Measurements from ENCODE around the gene DIPK1C. TPM values are rescaled to one million over a fixed set of nuclear protein-coding genes. Genes with fewer than 3 reads are reported as not detected.
A peak's percentile ranks its signal among the peaks of the same experiment; 100 is the strongest.

The DIPK1C gene
- total RNA-seq, 4 donors from 2014 or later, result 1.8 to 4.1 (median 3.5) TPM

- 47% methylated on average over 7 of the region's 7 CpGs for WGBS
- no peaks in the 10 kb centered on the region for H3K36me3 ChIP-seq
- no peak for TF ChIP-seq POLR2A (IDR thresholded peaks at IDR 0.05)
- TF ChIP-seq POLR2AphosphoS5 (IDR thresholded peaks at IDR 0.05), result no peak
- no peak for TF ChIP-seq CTCF (IDR thresholded peaks at IDR 0.05)
- no peak for TF ChIP-seq EP300 (IDR thresholded peaks at IDR 0.05)
- H3K27ac ChIP-seq, result no peak overlapping the region
- H3K27me3 ChIP-seq, result no peaks in the 10 kb centered on the region
- H3K4me3 ChIP-seq, result no peak overlapping the region
- DNase-seq (ENCODE audit: low spot score in 2 of 2), result no peak
- no peaks in the 10 kb centered on the region for H3K9me3 ChIP-seq
- peaks cover 4% of the 10 kb centered on the region for H3K4me1 ChIP-seq
Measured at GRCh38 chr18:74489676-74490075, 32.6 kb upstream of the DIPK1C start.

GRCh38 chr18:74488864-74489263 lies 31.8 kb upstream of the DIPK1C start:
- DNase-seq (ENCODE audit: low spot score in 2 of 2), result peak in 1 of 2 donors; percentile 24
- H3K9me3 ChIP-seq, result no peaks in the 10 kb centered on the region
- 94% methylated on average over 8 of the region's 8 CpGs for WGBS
- H3K27ac ChIP-seq, result no peak overlapping the region
- no peaks in the 10 kb centered on the region for H3K36me3 ChIP-seq
- no peak overlapping the region for H3K4me3 ChIP-seq
- TF ChIP-seq POLR2AphosphoS5 (IDR thresholded peaks at IDR 0.05) (no peak), CTCF (IDR thresholded peaks at IDR 0.05) (no peak), EP300 (IDR thresholded peaks at IDR 0.05) (no peak)
- H3K27me3 ChIP-seq, result no peaks in the 10 kb centered on the region
- peaks cover 8% of the 10 kb centered on the region for H3K4me1 ChIP-seq

GRCh38 chr18:74488354-74488753 lies 31.2 kb upstream of the DIPK1C start:
- no peaks in the 10 kb centered on the region for H3K27me3 ChIP-seq
- no peaks in the 10 kb centered on the region for H3K9me3 ChIP-seq
- 97% methylated on average over 8 of the region's 8 CpGs for WGBS
- H3K4me3 ChIP-seq, result no peak overlapping the region
- no peaks in the 10 kb centered on the region for H3K36me3 ChIP-seq
- H3K27ac ChIP-seq, result no peak overlapping the region
- DNase-seq (ENCODE audit: low spot score in 2 of 2), result peak in 1 of 2 donors; percentile 38
- TF ChIP-seq CTCF (IDR thresholded peaks at IDR 0.05) (no peak), POLR2AphosphoS5 (IDR thresholded peaks at IDR 0.05) (no peak), POLR2A (IDR thresholded peaks at IDR 0.05) (no peak), EP300 (IDR thresholded peaks at IDR 0.05) (no peak)
- peaks cover 8% of the 10 kb centered on the region for H3K4me1 ChIP-seq

GRCh38 chr18:74486119-74486849 lies 29.2 kb upstream of the DIPK1C start:
- TF ChIP-seq POLR2AphosphoS5 (IDR thresholded peaks at IDR 0.05), result no peak
- no peak for TF ChIP-seq EP300 (IDR thresholded peaks at IDR 0.05)
- no peak for TF ChIP-seq CTCF (IDR thresholded peaks at IDR 0.05)
- TF ChIP-seq POLR2A (IDR thresholded peaks at IDR 0.05), result no peak
- peaks cover 8% of the 10 kb centered on the region for H3K4me1 ChIP-seq
- no peaks in the 10 kb centered on the region for H3K36me3 ChIP-seq
- DNase-seq (ENCODE audit: low spot score in 2 of 2), result no peak
- no peak overlapping the region for H3K27ac ChIP-seq
- no peaks in the 10 kb centered on the region for H3K27me3 ChIP-seq
- no peaks in the 10 kb centered on the region for H3K9me3 ChIP-seq
- H3K4me3 ChIP-seq, result no peak overlapping the region
- 74% methylated on average over 12 of the region's 15 CpGs for WGBS

- no peaks in the 10 kb centered on the region for H3K36me3 ChIP-seq
- H3K4me1 ChIP-seq, result peaks cover 15% of the 10 kb centered on the region
- H3K27me3 ChIP-seq, result no peaks in the 10 kb centered on the region
- no peak overlapping the region for H3K4me3 ChIP-seq
- DNase-seq (ENCODE audit: low spot score in 2 of 2), result no peak
- no peak for TF ChIP-seq POLR2AphosphoS5 (IDR thresholded peaks at IDR 0.05)
- no peak for TF ChIP-seq POLR2A (IDR thresholded peaks at IDR 0.05)
- TF ChIP-seq EP300 (IDR thresholded peaks at IDR 0.05), result no peak
- no peak for TF ChIP-seq CTCF (IDR thresholded peaks at IDR 0.05)
- no peaks in the 10 kb centered on the region for H3K9me3 ChIP-seq
- 91% methylated on average over 11 of the region's 11 CpGs for WGBS
- no peak overlapping the region for H3K27ac ChIP-seq
Measured at GRCh38 chr18:74482697-74483096, 25.6 kb upstream of the DIPK1C start.

Data from suprapubic skin (tissue), 4 donors.